Endodermal cell (in vitro differentiated cells): ENCODE results near the gene MAGEB17. TPM values are rescaled to one million over a fixed set of nuclear protein-coding genes. Genes with fewer than 3 reads are reported as not detected.
A peak's percentile ranks its signal among the peaks of the same experiment; 100 is the strongest.

Experiments used
- DNase-seq: peaks from one replicate; pipeline ENCODE4 v3.0.0-alpha.2; 2017
- H3K27ac ChIP-seq: 2 replicates; pipeline ENCODE4 v1.5.1; 2013; ENCODE audit warnings: mild to moderate bottlenecking, low read depth, low read length, moderate library complexity
- H3K27me3 ChIP-seq: 2 replicates; pipeline ENCODE4 v1.6.1; 2013; ENCODE audit warnings: mild to moderate bottlenecking, low read length, moderate library complexity; ENCODE audit not compliant: insufficient read depth, control insufficient read depth, poor library complexity, severe bottlenecking
- H3K36me3 ChIP-seq: 2 replicates; pipeline ENCODE4 v1.7.0; 2013; ENCODE audit warnings: mild to moderate bottlenecking, low read length, moderate library complexity; ENCODE audit not compliant: control insufficient read depth, insufficient read depth
- H3K4me1 ChIP-seq: one replicate; pipeline ENCODE4 v1.7.0; 2013; ENCODE audit warnings: low read length; ENCODE audit not compliant: control insufficient read depth, insufficient read depth
- H3K4me3 ChIP-seq: 2 replicates; pipeline ENCODE4 v1.5.1; 2013; ENCODE audit warnings: mild to moderate bottlenecking, low read length, moderate library complexity
- H3K9ac ChIP-seq: 2 replicates; pipeline ENCODE4 v1.6.1; 2013; ENCODE audit warnings: mild to moderate bottlenecking, low read length, moderate library complexity; ENCODE audit not compliant: poor library complexity, severe bottlenecking; ENCODE audit errors: extremely low read depth
- H3K9me3 ChIP-seq: 2 replicates; pipeline ENCODE4 v1.6.1; 2013; ENCODE audit warnings: mild to moderate bottlenecking, low read length, moderate library complexity; ENCODE audit not compliant: control insufficient read depth
- H3K27ac Mint-ChIP-seq: 2 replicates; pipeline ENCODE4 v1.8.0; 2020; ENCODE audit warnings: mixed read lengths
- H3K27me3 Mint-ChIP-seq: 2 replicates; pipeline ENCODE4 v1.8.0; 2021; ENCODE audit warnings: mild to moderate bottlenecking, mixed read lengths; ENCODE audit not compliant: insufficient read depth
- H3K36me3 Mint-ChIP-seq: 2 replicates; pipeline ENCODE4 v1.8.0; 2020; ENCODE audit warnings: low read depth, mixed read lengths
- H3K4me1 Mint-ChIP-seq: 2 replicates; pipeline ENCODE4 v1.8.0; 2020; ENCODE audit warnings: mixed read lengths
- H3K4me3 Mint-ChIP-seq: 2 replicates; pipeline ENCODE4 v1.8.0; 2020; ENCODE audit warnings: mild to moderate bottlenecking, moderate library complexity, mixed read lengths
- H3K9me3 Mint-ChIP-seq: 2 replicates; pipeline ENCODE4 v1.8.0; 2020; ENCODE audit warnings: mild to moderate bottlenecking, mixed read lengths
- WGBS, 2 experiments: methylation state at CpG; one replicate each; pipeline versions ENCODE4 v1.1.5 to v1.1.7; 2013; ENCODE audit warnings: missing lambda C conversion rate in 2 of 2, mixed read lengths in 1 of 2; ENCODE audit not compliant: insufficient coverage in 1 of 2, insufficient read length in 1 of 2; 5-methylcytosine and 5-hydroxymethylcytosine counted together
- total RNA-seq, 2 donors: library from RNA; stranded (reverse); fragmentation: NEBNext Ultra II Directional in 1 of 2; extraction: Animal tissue kit (Norgen Biotek cat#: 25700) in 1 of 2; gene quantifications; 2 replicates in 1 of 2; 3 replicates in 1 of 2; pipeline ENCODE4 v1.2.1, GENCODE V29; 2021
- TF ChIP-seq, protein P1 (sequence below): fragments of 200-600 bp; sonication (generic); conservative IDR thresholded peaks from 2 replicates; pipeline ENCODE4 v1.5.0; 2021; ENCODE audit warnings: antibody characterized with exemption, mild to moderate bottlenecking

The MAGEB17 gene
- total RNA-seq, 2 donors from 2014 or later, result 0.33 to 0.44 TPM

DNA sequence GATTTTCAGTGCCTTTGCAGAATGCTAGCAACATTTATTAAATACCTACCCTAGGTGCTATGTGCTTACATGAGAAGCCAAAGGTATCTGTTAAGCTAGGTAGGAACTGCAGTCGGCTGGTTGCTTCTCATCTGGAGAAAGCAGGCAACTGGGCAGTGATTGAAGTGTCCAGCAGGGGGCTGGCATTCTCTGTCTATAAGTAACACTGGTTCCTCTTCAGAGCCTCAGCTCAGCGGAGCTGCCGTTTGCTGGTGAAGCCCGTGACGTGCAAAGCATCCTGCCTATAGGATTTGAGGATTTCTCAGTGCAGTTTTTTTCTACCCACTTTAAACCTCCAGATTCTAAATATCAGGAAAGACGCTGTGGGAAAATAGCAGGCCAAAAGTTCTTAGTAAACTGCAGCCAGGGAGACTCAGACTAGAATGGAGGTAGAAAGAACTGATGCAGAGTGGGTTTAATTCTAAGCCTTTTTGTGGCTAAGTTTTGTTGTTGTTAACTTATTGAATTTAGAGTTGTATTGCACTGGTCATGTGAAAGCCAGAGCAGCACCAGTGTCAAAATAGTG lies 44.0 kb upstream of the MAGEB17 start, which contains the start of gene GRPR:
TSS of gene GRPR (plus strand) at position 344 of the 565 bp plus-strand sequence. CDS start 389 bp downstream, outside the sequence.
- Histone ChIP-seq H3K4me1 (no peaks in the 10 kb centered on the region), H3K9ac (peak within 1 kb of the TSS; percentile 15), H3K9me3 (peaks cover 16% of the 10 kb centered on the region), H3K4me3 (peak within 1 kb of the TSS; percentile 77), H3K36me3 (no peaks in the 10 kb centered on the region), H3K27ac (no peak within 1 kb of the TSS), H3K27me3 (no peaks in the 10 kb centered on the region)
- H3K36me3 Mint-ChIP-seq, result peaks cover 14% of the 10 kb centered on the region
- TF ChIP-seq, protein P1, sequence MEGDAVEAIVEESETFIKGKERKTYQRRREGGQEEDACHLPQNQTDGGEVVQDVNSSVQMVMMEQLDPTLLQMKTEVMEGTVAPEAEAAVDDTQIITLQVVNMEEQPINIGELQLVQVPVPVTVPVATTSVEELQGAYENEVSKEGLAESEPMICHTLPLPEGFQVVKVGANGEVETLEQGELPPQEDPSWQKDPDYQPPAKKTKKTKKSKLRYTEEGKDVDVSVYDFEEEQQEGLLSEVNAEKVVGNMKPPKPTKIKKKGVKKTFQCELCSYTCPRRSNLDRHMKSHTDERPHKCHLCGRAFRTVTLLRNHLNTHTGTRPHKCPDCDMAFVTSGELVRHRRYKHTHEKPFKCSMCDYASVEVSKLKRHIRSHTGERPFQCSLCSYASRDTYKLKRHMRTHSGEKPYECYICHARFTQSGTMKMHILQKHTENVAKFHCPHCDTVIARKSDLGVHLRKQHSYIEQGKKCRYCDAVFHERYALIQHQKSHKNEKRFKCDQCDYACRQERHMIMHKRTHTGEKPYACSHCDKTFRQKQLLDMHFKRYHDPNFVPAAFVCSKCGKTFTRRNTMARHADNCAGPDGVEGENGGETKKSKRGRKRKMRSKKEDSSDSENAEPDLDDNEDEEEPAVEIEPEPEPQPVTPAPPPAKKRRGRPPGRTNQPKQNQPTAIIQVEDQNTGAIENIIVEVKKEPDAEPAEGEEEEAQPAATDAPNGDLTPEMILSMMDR, result peak; percentile 98
- peak within 1 kb of the TSS; percentile 55 for H3K4me3 Mint-ChIP-seq
- H3K27ac Mint-ChIP-seq, result peak within 1 kb of the TSS; percentile 73
- DNase-seq, result peak; percentile 97
- WGBS, 2 experiments, result 14% methylated on average over 6 of the region's 6 CpGs; no CpG with 5 or more reads in 1 of the 2 experiments
- peaks cover 34% of the 10 kb centered on the region for H3K4me1 Mint-ChIP-seq
- peaks cover 21% of the 10 kb centered on the region for H3K9me3 Mint-ChIP-seq
- H3K27me3 Mint-ChIP-seq, result no peaks in the 10 kb centered on the region

DNA sequence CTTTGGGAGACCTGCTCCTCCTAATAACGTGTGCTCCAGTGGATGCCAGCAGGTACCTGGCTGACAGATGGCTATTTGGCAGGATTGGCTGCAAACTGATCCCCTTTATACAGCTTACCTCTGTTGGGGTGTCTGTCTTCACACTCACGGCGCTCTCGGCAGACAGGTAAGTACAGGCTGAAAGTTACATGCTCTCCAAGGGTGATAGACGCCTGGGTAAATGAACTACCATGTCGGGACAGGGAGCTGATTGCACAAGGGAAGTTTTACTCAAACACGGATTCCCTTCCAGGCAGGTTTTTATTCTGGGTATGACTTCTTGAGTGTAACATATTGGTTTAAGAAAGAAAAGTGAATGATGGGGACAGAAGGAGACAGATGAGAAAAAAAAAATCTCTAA lies 43.1 kb upstream of the MAGEB17 start:
- Histone ChIP-seq H3K27ac (no peak overlapping the region), H3K4me3 (peak overlapping the region; percentile 77), H3K9ac (peak overlapping the region; percentile 15), H3K36me3 (no peaks in the 10 kb centered on the region), H3K9me3 (peaks cover 7% of the 10 kb centered on the region), H3K4me1 (no peaks in the 10 kb centered on the region), H3K27me3 (no peaks in the 10 kb centered on the region)
- H3K4me3 Mint-ChIP-seq, result peak overlapping the region; percentile 55
- no peak overlapping the region for H3K27ac Mint-ChIP-seq
- peaks cover 34% of the 10 kb centered on the region for H3K4me1 Mint-ChIP-seq
- DNase-seq, result no peak
- peaks cover 12% of the 10 kb centered on the region for H3K9me3 Mint-ChIP-seq
- H3K27me3 Mint-ChIP-seq, result no peaks in the 10 kb centered on the region
- H3K36me3 Mint-ChIP-seq, result peaks cover 5% of the 10 kb centered on the region
- TF ChIP-seq, protein P1, result no peak
- 85 to 88% methylated on average over 3 to 7 of the region's 7 CpGs for WGBS, 2 experiments

DNA sequence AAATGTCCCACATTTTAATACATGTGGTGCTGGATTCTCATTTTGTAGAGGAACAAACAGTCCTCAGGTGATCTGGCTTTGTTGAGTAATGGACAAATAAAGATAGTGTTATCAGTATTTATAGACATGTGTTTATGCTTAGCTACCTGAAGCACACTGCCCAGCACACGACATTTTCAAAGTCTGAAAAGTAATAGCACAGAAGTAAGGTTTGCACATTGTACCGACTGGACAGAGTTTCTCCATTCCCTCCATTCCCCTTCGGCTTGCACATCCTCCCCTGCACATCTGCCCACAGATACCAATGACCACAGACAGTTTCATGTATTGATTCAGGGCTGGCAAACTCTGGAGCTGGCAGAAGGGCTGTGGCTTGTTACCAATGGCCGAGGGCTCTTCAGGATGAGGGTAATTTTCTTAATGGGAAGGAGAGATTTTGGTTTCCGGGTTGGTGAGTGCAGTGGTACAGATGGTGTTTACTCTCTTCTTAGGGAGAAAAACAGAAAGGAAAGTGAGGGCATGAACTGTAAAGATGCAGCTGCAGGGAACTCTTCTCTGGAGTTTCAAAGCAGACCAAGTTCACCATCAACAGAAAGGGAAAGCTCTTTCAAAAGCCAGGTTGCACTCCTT lies 41.6 kb upstream of the MAGEB17 start:
- Histone ChIP-seq H3K27me3 (no peaks in the 10 kb centered on the region), H3K36me3 (no peaks in the 10 kb centered on the region), H3K4me3 (peak overlapping the region; percentile 77), H3K9me3 (peaks cover 7% of the 10 kb centered on the region), H3K9ac (no peak overlapping the region), H3K27ac (no peak overlapping the region), H3K4me1 (no peaks in the 10 kb centered on the region)
- no peak for DNase-seq
- TF ChIP-seq, protein P1, result no peak
- peaks cover 3% of the 10 kb centered on the region for H3K27me3 Mint-ChIP-seq
- H3K36me3 Mint-ChIP-seq, result peaks cover 11% of the 10 kb centered on the region
- peak overlapping the region; percentile 55 for H3K4me3 Mint-ChIP-seq
- peaks cover 10% of the 10 kb centered on the region for H3K9me3 Mint-ChIP-seq
- 63 to 100% methylated on average over 1 to 5 of the region's 5 CpGs for WGBS, 2 experiments
- H3K4me1 Mint-ChIP-seq, result peaks cover 36% of the 10 kb centered on the region
- no peak overlapping the region for H3K27ac Mint-ChIP-seq
